OCI-LY7 (cell line): ENCODE results near the gene OTUB1. TPM values are rescaled to one million over a fixed set of nuclear protein-coding genes. Genes with fewer than 3 reads are reported as not detected.
A peak's percentile ranks its signal among the peaks of the same experiment; 100 is the strongest.

ENCODE experiments used
- BruUV-seq: library from RNA; stranded (reverse); fragments of 400-500 nt; replicated peaks from 2 replicates; lab custom pipeline; 2021; lab: Mats Ljungman, UMichigan
- CTCF ChIA-PET: fragments of 300-600 bp; sonication (Branson Sonifier 250); formaldehyde crosslinking; loops from one replicate; lab custom pipeline; 2022; ENCODE audit warnings: antibody characterized with exemption; ENCODE audit not compliant: unreplicated experiment; lab: Charles Lee
- POLR2A ChIA-PET: fragments of 300-600 bp; sonication (Branson Sonifier 250); formaldehyde crosslinking; loops from one replicate; lab custom pipeline; 2022; ENCODE audit warnings: antibody characterized with exemption; lab: Charles Lee
- DNase-seq: peaks from one replicate; pipeline ENCODE4 v3.0.0-alpha.2; 2015; ENCODE audit warnings: low spot score
- H2AFZ ChIP-seq: fragments of 200-600 bp; sonication (generic), shearing (Covaris generic); 2 replicates; pipeline ENCODE4 v1.6.1; 2014; ENCODE audit warnings: mild to moderate bottlenecking, antibody characterized with exemption, low read length, moderate library complexity
- H3K27ac ChIP-seq: fragments of 200-600 bp; sonication (generic); 2 replicates; pipeline ENCODE4 v1.5.1; 2014; ENCODE audit warnings: mixed run types, low read depth, mild to moderate bottlenecking, moderate library complexity, low read length, inconsistent platforms; ENCODE audit not compliant: poor library complexity, severe bottlenecking
- H3K36me3 ChIP-seq: fragments of 200-600 bp; sonication (generic); 2 replicates; pipeline ENCODE4 v1.6.1; 2014; ENCODE audit warnings: mild to moderate bottlenecking, antibody characterized with exemption, low read length, moderate library complexity, mixed read lengths; ENCODE audit not compliant: insufficient read depth
- H3K4me1 ChIP-seq: fragments of 200-600 bp; sonication (generic); 2 replicates; pipeline ENCODE4 v1.5.1; 2014; ENCODE audit warnings: mild to moderate bottlenecking, low read length; ENCODE audit not compliant: insufficient read depth, poor library complexity, severe bottlenecking
- H3K4me2 ChIP-seq: fragments of 200-600 bp; sonication (generic); 2 replicates; pipeline ENCODE4 v1.6.1; 2014; ENCODE audit warnings: mild to moderate bottlenecking, low read length
- H3K4me3 ChIP-seq: fragments of 200-600 bp; sonication (generic); 2 replicates; pipeline ENCODE4 v1.5.1; 2014; ENCODE audit warnings: mild to moderate bottlenecking, low read depth, low read length; ENCODE audit not compliant: poor library complexity, severe bottlenecking
- H3K79me2 ChIP-seq: fragments of 200-600 bp; sonication (generic); 2 replicates; pipeline ENCODE4 v1.6.1; 2016; ENCODE audit warnings: low read depth, mild to moderate bottlenecking, low read length, moderate library complexity, mixed read lengths; ENCODE audit not compliant: insufficient read depth
- H3K9me2 ChIP-seq: fragments of 200-600 bp; sonication (generic); 2 replicates; pipeline ENCODE4 v1.6.1; 2016; ENCODE audit warnings: mild to moderate bottlenecking, low read length, mixed read lengths; ENCODE audit not compliant: insufficient read depth
- H3K9me3 ChIP-seq: fragments of 200-600 bp; sonication (generic); 2 replicates; pipeline ENCODE4 v1.6.1; 2014; ENCODE audit warnings: mild to moderate bottlenecking, mixed run types, low read length, mixed read lengths
- H4K20me1 ChIP-seq: fragments of 200-600 bp; sonication (generic); 2 replicates; pipeline ENCODE4 v1.6.1; 2014; ENCODE audit warnings: mild to moderate bottlenecking, antibody characterized with exemption, low read length, moderate library complexity, mixed read lengths; ENCODE audit not compliant: insufficient read depth
- EZH2phosphoT487 ChIP-seq: fragments of 200-600 bp; sonication (generic); IDR thresholded peaks from 2 replicates; pipeline ENCODE4 v1.6.1; 2018; ENCODE audit warnings: low read depth, borderline replicate concordance, mild to moderate bottlenecking, mixed run types, antibody characterized with exemption, low read length, moderate library complexity, mixed read lengths
- intact Hi-C: fragments of 100-400 bp; cut with micrococcal nuclease; formaldehyde crosslinking; loops from one replicate; pipeline ENCODE4 v1.10.0; 2022; ENCODE audit not compliant: unreplicated experiment
- total RNA-seq, 2 experiments: library from RNA; depleted of rRNA in 1 of 2; stranded (reverse); fragments of >200 nt in 1 of 2; shearing (Covaris generic) in 1 of 2; gene quantifications; 2 replicates each; pipeline ENCODE4 v1.2.3, GENCODE V29; 2014 to 2022
- TF ChIP-seq, protein P1 (sequence below): fragments of 200-600 bp; sonication (generic); conservative IDR thresholded peaks from 2 replicates; pipeline ENCODE4 v1.5.1; 2014; ENCODE audit warnings: mild to moderate bottlenecking, antibody characterized with exemption, low read length, moderate library complexity, mixed read lengths

The OTUB1 gene
- total RNA-seq, 2 experiments from 2014 or later = 72.4 to 88.1 TPM

DNA sequence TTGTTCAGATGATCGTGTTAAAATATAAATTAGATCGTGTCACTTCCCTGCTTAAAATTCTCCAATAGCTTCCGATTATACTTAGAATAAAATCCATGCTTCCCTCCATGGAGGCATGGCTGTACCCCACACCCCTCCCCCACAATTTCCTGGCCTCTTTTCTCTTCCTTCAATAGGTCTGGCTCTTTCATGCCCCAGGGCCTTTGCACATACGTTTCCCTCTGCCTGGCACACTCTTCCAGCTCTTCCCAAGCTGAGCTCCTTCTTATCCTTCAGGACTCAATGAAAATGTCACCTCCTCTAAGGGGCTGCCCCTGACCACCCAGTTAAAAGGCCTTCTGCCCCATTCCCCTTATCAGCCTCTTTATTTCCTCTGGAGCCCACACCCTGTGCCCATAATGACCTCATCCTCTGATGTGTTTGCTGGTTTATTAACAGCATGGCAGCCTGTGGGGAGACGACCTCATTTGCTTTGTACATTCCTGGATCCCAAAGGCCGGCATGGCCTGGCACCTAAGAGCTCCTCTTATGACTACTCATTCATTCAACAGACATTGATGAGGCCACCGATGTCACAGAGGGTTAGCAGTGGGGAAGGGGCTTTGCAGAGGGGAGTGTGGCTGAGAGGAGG lies 40.5 kb downstream of the OTUB1 start:
- no peaks in the 10 kb centered on the region for H3K9me2 ChIP-seq
- BruUV-seq = no TSS peak
- no peaks in the 10 kb centered on the region for H3K36me3 ChIP-seq
- CTCF ChIA-PET = interaction anchor here (0.5 kb wide), 1 partner anchor 28 kb away, joined by 3 read pairs; no protein-coding TSS in a partner anchor
- peaks cover 15% of the 10 kb centered on the region for H3K4me1 ChIP-seq
- TF ChIP-seq, protein P1, sequence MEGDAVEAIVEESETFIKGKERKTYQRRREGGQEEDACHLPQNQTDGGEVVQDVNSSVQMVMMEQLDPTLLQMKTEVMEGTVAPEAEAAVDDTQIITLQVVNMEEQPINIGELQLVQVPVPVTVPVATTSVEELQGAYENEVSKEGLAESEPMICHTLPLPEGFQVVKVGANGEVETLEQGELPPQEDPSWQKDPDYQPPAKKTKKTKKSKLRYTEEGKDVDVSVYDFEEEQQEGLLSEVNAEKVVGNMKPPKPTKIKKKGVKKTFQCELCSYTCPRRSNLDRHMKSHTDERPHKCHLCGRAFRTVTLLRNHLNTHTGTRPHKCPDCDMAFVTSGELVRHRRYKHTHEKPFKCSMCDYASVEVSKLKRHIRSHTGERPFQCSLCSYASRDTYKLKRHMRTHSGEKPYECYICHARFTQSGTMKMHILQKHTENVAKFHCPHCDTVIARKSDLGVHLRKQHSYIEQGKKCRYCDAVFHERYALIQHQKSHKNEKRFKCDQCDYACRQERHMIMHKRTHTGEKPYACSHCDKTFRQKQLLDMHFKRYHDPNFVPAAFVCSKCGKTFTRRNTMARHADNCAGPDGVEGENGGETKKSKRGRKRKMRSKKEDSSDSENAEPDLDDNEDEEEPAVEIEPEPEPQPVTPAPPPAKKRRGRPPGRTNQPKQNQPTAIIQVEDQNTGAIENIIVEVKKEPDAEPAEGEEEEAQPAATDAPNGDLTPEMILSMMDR = no peak
- no peak for TF ChIP-seq EZH2phosphoT487
- no peak for DNase-seq
- POLR2A ChIA-PET = no interaction called here
- H3K9me3 ChIP-seq = no peaks in the 10 kb centered on the region
- intact Hi-C loops = no loop called here
- no peaks in the 10 kb centered on the region for H3K79me2 ChIP-seq
- no peak overlapping the region for H3K4me3 ChIP-seq
- H2AFZ ChIP-seq = no peak overlapping the region
- H4K20me1 ChIP-seq = no peaks in the 10 kb centered on the region
- H3K4me2 ChIP-seq = no peak overlapping the region
- no peak overlapping the region for H3K27ac ChIP-seq

DNA sequence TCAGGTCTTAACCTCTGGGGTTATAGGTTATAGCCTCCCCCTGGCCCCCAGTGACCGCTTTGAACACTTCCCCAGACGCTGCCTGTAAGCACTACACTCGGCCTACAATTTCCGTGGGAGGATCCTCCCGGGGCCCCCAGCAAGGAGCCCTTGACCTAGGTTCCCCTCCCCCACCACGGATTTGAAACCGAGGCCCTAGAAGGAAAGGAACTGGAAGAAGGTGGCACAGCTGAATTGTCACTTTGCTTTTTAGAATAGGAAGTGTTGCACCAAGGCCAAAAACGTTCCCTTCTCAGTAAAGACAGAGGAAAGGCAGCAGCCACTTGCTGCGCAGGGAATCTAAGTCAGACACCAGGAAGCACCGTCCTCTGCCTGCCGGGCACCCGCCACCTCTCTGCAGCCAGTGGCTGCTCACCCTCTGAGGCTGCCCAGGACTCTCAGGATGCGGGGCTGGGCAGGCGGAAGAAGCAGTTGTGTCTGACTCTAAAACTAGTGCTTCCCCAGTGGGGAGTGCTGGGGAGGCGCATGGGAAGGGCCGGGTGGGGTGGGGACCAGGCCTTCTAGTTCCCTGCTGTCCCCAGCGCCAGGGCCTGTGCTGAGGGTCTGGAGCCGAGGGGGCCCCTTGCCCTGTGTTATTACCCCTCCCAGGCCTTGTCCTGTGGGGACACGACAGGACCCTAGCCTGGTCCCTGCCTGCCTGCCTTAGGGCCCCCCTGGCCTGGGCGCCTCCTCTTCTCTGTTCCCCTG lies 41.6 kb downstream of the OTUB1 start:
- TF ChIP-seq, protein P1 = no peak
- no peak for TF ChIP-seq EZH2phosphoT487
- POLR2A ChIA-PET = no interaction called here
- CTCF ChIA-PET = no interaction called here
- H3K4me3 ChIP-seq = no peak overlapping the region
- H3K4me1 ChIP-seq = peaks cover 15% of the 10 kb centered on the region
- no peaks in the 10 kb centered on the region for H3K9me3 ChIP-seq
- no peaks in the 10 kb centered on the region for H4K20me1 ChIP-seq
- peak overlapping the region; percentile 30; the same call in 1 of the 2 replicates for H2AFZ ChIP-seq
- DNase-seq = peak; percentile 29
- intact Hi-C loops = no loop called here
- BruUV-seq = no TSS peak
- no peaks in the 10 kb centered on the region for H3K79me2 ChIP-seq
- no peaks in the 10 kb centered on the region for H3K9me2 ChIP-seq
- H3K27ac ChIP-seq = no peak overlapping the region
- H3K4me2 ChIP-seq = peak overlapping the region; percentile 4; the same call in 1 of the 2 replicates
- H3K36me3 ChIP-seq = no peaks in the 10 kb centered on the region
